Measurements from ENCODE around the gene RPL36AL.

Gene RPL36AL

GRCh38 chr14:49594347-49595091, 25.9 kb downstream of the RPL36AL start:
- TF ChIP-seq GATA2 (IDR thresholded peaks at IDR 0.05; ENCODE audit: low read depth, low read length) (no peak), GATA3 (IDR thresholded peaks at IDR 0.05; ENCODE audit: low read depth, low read length) (no peak)

GRCh38 chr14:49593016-49593415, 27.4 kb downstream of the RPL36AL start:
- TF ChIP-seq GATA3 (IDR thresholded peaks at IDR 0.05; ENCODE audit: low read depth, low read length) (no peak), GATA2 (IDR thresholded peaks at IDR 0.05; ENCODE audit: low read depth, low read length) (no peak)

GRCh38 chr14:49589387-49589786, 31.0 kb downstream of the RPL36AL start:
- no peak for TF ChIP-seq GATA2 (IDR thresholded peaks at IDR 0.05; ENCODE audit: low read depth, low read length)
- no peak for TF ChIP-seq GATA3 (IDR thresholded peaks at IDR 0.05; ENCODE audit: low read depth, low read length)

GRCh38 chr14:49586673-49587460, 33.6 kb downstream of the RPL36AL start:
- TF ChIP-seq GATA2 (IDR thresholded peaks at IDR 0.05; ENCODE audit: low read depth, low read length) = no peak

GRCh38 chr14:49585803-49586672, 34.4 kb downstream of the RPL36AL start, which contains the start of gene RPS29:
TSS of gene RPS29 (minus strand) at chr14:49586380. CDS start at chr14:49586346, 34 bp downstream.
- 0 out of 2 replicates have a peak, but pooled peaks have one; percentile 12 for TF ChIP-seq GATA2 (IDR thresholded peaks at IDR 0.05; ENCODE audit: low read depth, low read length)
- TF ChIP-seq GATA3 (IDR thresholded peaks at IDR 0.05; ENCODE audit: low read depth, low read length) = no peak

GRCh38 chr14:49584058-49584457, 36.4 kb downstream of the RPL36AL start:
- TF ChIP-seq GATA2 (IDR thresholded peaks at IDR 0.05; ENCODE audit: low read depth, low read length) = no peak
- TF ChIP-seq GATA3 (IDR thresholded peaks at IDR 0.05; ENCODE audit: low read depth, low read length) = no peak

- no peak for TF ChIP-seq GATA3 (IDR thresholded peaks at IDR 0.05; ENCODE audit: low read depth, low read length)
- TF ChIP-seq GATA2 (IDR thresholded peaks at IDR 0.05; ENCODE audit: low read depth, low read length) = no peak
Measured at GRCh38 chr14:49583629-49584028, 36.8 kb downstream of the RPL36AL start.

- TF ChIP-seq GATA3 (IDR thresholded peaks at IDR 0.05; ENCODE audit: low read depth, low read length) (no peak), GATA2 (IDR thresholded peaks at IDR 0.05; ENCODE audit: low read depth, low read length) (no peak)
Measured at GRCh38 chr14:49582113-49582977, 38.1 kb downstream of the RPL36AL start.

- TF ChIP-seq GATA2 (IDR thresholded peaks at IDR 0.05; ENCODE audit: low read depth, low read length) (no peak), GATA3 (IDR thresholded peaks at IDR 0.05; ENCODE audit: low read depth, low read length) (no peak)
Measured at GRCh38 chr14:49581209-49582112, 39.0 kb downstream of the RPL36AL start.

GRCh38 chr14:49579841-49580240, 40.6 kb downstream of the RPL36AL start:
- TF ChIP-seq GATA3 (IDR thresholded peaks at IDR 0.05; ENCODE audit: low read depth, low read length) (no peak), GATA2 (IDR thresholded peaks at IDR 0.05; ENCODE audit: low read depth, low read length) (no peak)

- TF ChIP-seq GATA2 (IDR thresholded peaks at IDR 0.05; ENCODE audit: low read depth, low read length) (no peak), GATA3 (IDR thresholded peaks at IDR 0.05; ENCODE audit: low read depth, low read length) (no peak)
Measured at GRCh38 chr14:49578141-49578540, 42.3 kb downstream of the RPL36AL start.

GRCh38 chr14:49574038-49574437, 46.4 kb downstream of the RPL36AL start:
- TF ChIP-seq GATA2 (IDR thresholded peaks at IDR 0.05; ENCODE audit: low read depth, low read length) = no peak
- no peak for TF ChIP-seq GATA3 (IDR thresholded peaks at IDR 0.05; ENCODE audit: low read depth, low read length)
